CD4-positive, alpha-beta T cell treated with Interleukin-17A for 4 hours (primary cell): Measurements from ENCODE around the gene CCT3.
"Not testable (repeated sequence)": the region's sequence is repeated elsewhere in the genome, so short reads cannot be mapped to it uniquely, and the experiment has no call there.

Experiments used
- DNase-seq: peaks from one replicate; pipeline ENCODE4 v3.0.0-alpha.2; 2020; ENCODE audit warnings: mixed read lengths

Gene CCT3

GRCh38 chr1:156338180-156338976, at the start of gene CCT3, which contains the start of gene TSACC:
TSS of gene CCT3 (minus strand) at chr1:156338292. CDS start at chr1:156338184, 108 bp downstream.
TSS of gene TSACC (plus strand) at chr1:156338526. CDS start at chr1:156339758, 1,232 bp downstream.
- DNase-seq = peak; percentile 99

- no peak for DNase-seq
These were observed 49.7 kb upstream of the CCT3 start for GRCh38 chr1:156387870-156388173.

GRCh38 chr1:156386949-156387869, 49.1 kb upstream of the CCT3 start:
- DNase-seq = no peak

- no peak for DNase-seq
These were observed 48.2 kb upstream of the CCT3 start for GRCh38 chr1:156386134-156386901.

GRCh38 chr1:156385534-156386031, 47.5 kb upstream of the CCT3 start:
- peak; percentile 81 for DNase-seq

- no peak for DNase-seq
These were observed 46.6 kb upstream of the CCT3 start for GRCh38 chr1:156384658-156385057.

GRCh38 chr1:156384007-156384406, 45.9 kb upstream of the CCT3 start:
- DNase-seq = no peak

GRCh38 chr1:156383023-156383422, 44.9 kb upstream of the CCT3 start:
- peak; percentile 64 for DNase-seq

- no peak for DNase-seq
These were observed 44.5 kb upstream of the CCT3 start for GRCh38 chr1:156382561-156382960.

- DNase-seq = no peak
These were observed 41.5 kb upstream of the CCT3 start for GRCh38 chr1:156379420-156380165.

GRCh38 chr1:156378557-156378956, 40.5 kb upstream of the CCT3 start:
- no peak for DNase-seq

GRCh38 chr1:156376958-156377919, 39.1 kb upstream of the CCT3 start:
- no peak for DNase-seq

- DNase-seq = no peak
These were observed 38.1 kb upstream of the CCT3 start for GRCh38 chr1:156376146-156376545.

- no peak for DNase-seq
These were observed 35.5 kb upstream of the CCT3 start for GRCh38 chr1:156373546-156373945.

GRCh38 chr1:156372876-156373275, 34.8 kb upstream of the CCT3 start:
- no peak for DNase-seq

GRCh38 chr1:156372265-156372586, 34.1 kb upstream of the CCT3 start:
- DNase-seq = no peak

GRCh38 chr1:156371553-156372264, 33.6 kb upstream of the CCT3 start:
- no peak for DNase-seq

- DNase-seq = not testable (repeated sequence)
These were observed 31.7 kb upstream of the CCT3 start for GRCh38 chr1:156369685-156370286.

- DNase-seq = peak; percentile 46
These were observed 31.0 kb upstream of the CCT3 start, which contains the start of gene RHBG for GRCh38 chr1:156368889-156369684. TSS of gene RHBG (plus strand) at chr1:156369211. CDS start at chr1:156369250, 39 bp downstream.
